Dermis microvascular lymphatic vessel endothelial cell (primary cell): ENCODE data around the gene ARHGEF6. TPM values are rescaled to one million over a fixed set of nuclear protein-coding genes. Genes with fewer than 3 reads are reported as not detected.

Source experiments
- DNase-seq, 2 donors: peaks; one replicate each; pipeline versions ENCODE4 v3.0.0 to v3.0.0-alpha.2; 2010; ENCODE audit warnings: low read depth in 2 of 2
- total RNA-seq: library from RNA; depleted of rRNA; stranded (reverse); fragments of >200 nt; gene quantifications from 2 replicates; pipeline ENCODE4 v1.2.1, GENCODE V29; 2014

ARHGEF6 gene
- total RNA-seq, 1 donor from 2014 or later = 8.9 TPM

DNA sequence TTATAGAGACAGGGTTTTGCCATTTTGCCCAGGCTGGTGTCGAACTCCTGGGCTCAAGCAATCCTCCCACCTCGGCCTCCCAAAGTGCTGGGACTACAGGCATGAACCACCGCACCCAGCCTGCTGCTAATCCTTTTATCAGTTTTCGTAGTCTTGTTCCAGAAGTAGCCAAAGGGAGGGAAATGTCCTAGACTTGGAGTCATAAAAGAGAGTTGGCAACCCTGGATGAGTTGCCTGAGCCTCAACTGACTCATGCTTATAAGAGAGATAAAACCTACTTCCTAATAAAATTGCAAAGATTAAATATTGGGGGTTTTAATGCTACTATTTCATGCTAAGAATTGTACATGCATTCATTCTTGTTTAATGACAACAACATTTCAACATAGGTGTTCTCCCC is 88.5 kb downstream of the ARHGEF6 start:
- no peak for DNase-seq

DNA sequence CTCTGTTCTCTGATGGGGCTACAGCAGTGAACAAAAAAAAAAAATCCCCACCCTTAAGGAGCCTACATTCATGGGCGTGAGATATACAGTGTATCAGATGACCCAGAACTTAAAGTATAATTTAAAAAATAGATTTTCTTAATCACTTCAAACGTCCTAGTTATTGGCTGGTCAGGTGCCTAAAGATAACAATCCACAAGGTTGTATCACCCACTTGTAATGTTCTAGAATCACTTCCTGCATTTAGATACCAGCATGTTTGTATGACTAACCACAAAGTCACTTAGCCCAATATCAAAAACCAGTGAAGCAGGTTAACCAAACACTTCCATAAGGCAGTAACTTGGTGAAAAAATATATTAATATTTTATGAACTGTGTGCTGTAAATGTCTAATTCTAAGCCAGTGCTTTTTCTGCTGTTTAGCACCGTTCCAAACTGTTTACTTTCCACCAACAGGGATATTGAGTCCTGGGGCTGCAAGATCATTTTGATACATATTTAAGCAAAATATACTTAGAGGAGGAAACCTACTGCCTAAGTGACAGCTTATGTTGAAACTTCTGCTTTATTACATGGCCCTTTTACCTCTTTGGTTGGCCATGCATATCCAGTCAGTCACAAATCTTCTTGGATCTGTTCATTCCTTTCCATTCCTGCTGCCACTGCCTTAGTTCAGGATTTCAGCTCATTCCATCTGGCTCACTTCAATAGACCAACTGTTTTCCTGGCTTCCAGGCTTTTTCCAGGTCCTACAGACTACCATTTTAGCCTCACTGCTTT is 89.5 kb downstream of the ARHGEF6 start:
- DNase-seq = no peak

DNA sequence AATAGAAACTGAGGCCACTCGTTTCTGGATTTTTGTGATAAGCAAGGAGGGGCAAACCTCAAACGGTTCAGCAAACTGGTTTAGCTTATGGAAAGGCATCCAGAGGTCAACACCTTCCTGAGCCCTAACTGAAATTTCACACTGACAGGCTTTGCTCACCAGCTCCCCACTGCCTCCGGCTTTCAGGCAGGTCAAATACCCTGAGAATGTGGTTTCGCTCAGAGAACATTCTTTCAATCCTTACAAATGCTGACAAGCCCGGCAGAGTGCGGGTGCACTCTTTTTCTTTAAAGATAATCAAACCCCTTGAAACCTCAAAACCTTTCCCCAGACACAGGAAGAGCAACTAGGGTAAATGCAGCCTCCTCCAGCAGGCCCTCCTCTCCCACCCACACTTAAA is 91.3 kb downstream of the ARHGEF6 start:
- no peak for DNase-seq

DNA sequence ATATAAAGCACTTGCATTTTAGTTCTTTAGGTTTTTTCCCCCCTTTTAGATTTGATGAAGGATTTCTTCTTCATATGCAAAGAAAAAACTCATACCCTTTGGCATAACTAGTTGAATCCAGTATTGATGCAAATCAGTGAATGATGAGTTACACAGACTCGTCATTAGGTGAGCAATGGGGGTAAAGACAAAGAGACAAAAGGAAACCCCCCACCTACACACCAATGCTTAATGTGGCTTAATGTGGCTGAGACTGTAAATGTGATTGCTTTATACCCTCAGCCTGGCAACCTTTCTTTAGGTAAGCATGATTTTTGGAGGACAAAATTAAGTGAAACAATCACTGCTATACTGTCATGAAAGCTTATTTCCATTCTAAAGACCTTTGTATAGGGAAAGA is 93.3 kb downstream of the ARHGEF6 start:
- no peak for DNase-seq

DNA sequence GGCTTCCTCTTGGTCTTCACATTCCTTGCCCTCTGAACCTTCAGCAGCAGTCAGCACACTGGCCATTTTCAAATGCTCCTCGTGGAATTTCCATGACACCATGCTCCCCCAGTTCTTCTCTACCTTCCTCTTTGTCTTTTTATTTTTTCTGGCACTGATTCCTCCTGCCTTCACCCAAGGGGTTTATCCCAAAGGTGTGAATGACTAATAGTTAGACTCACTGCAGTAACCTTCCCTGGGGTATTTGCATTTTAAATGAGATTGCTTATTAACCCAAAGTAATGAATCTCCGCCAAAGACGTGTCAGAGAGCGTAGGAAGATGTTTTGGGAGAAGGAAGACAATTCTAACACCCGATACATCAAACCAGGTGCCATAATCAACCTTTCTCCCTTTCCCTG is 96.6 kb downstream of the ARHGEF6 start:
- DNase-seq = no peak

DNA sequence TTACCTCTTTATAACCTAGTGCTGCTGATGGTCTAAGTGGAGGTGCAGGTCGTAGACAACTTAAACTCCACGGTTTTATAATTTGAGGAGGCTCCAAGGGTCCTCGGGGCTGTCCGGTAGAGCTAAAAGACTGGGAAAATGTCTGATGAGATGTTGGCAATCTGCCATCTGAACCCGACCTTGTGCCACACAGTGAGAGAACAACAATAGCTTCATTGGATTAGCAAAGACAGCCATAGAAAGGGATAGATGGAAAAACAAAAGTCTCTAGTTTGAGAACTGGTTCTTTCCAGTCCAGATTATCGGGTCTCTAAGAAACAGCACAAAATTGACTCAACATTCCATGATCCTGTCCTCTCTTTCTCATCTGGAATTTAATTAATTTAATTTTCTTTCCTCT is 101.2 kb downstream of the ARHGEF6 start:
- DNase-seq = peak in 1 of 2 donors; percentile 0

DNA sequence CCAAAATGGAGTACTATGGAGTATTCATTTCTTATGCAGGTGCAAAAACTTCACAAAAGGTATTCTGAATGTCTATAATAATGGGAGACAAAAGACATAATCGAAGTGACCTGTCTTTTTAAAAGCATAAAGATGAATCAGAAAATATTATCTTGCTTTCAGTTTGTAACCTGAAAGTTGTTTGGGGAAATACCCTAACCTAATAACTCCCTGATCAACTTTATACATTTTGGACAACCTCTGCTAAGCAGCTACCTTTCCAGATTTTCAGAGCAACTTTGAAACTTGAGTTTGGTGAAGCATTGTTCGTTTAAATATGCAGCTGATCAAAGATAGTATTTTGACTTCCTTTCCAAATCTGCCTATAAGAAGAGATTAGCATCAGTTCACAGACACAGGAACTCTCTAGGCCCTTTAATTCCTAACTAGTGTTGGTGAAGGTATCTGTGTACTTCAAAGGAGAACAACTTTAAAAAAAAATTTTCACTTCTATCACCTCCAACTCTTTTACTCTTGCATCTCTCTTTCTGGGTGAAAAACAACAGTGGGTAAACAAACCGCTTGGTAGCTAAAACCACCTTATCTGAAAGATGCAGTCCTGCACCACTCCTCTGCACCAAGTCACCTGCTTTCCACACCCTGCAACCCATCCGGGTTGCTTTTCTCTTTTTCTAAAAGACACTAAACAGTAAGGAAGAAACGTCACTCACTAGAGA is 106.3 kb downstream of the ARHGEF6 start:
- DNase-seq = no peak

DNA sequence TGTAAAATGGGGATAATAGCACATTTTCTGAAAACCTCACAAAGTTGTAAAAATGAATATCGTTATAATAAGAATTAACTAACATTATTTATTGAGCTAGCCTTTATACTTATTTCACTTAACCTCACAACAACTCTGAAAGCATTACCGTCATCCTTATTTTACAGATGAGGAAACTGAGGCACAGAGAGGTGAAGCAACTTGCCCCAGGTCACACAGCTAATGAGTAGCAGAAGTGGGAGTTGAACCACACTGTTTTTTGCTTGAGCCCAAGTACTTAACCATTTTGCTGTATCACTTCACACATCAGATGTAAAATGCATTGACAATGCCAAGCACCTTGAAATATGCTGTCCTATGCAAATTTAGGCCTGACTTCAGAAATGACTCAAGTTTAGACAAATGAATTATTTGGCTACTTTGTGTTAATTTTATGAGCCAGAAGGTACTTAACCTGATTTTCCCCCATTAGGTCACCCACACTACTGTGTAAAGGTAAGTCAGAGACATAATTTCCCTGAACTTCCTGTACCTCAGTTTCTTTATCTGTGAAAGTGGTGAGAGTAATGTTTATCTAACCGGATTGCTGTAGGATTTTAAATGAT is 109.6 kb downstream of the ARHGEF6 start:
- no peak for DNase-seq

DNA sequence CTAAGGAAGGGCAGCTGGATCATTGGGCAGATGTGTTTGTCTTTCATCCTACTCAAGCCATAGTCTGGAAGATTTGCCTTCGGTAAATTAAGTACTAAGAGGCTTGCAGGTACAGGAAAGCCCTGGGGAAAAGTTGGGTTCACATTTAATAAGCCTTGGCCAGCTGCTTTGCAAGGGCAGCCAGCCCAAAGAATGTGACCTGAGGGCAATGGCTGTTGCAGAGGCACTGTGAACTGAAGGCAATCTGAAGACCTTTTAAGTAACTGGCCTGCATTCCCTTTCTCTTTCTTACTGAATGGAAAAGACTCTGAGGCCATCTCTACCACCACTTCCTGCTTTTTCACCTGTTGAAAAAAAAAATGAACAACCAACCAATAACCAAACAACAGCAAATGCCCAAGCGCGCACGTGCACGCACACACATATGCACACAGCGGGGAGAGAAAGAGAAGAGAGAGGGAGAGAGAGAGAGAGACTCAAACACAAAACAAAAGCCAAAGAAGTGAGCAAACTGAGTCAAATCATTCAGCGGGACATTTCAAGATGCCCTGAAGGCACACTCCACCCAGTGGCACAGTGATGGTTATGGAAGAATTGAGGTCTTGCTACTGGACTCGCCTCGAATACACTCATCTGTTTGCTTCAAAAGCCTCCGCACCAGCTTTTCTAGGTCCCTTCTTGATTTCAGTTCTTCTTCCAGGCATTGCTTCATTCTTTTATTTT is 113.1 kb downstream of the ARHGEF6 start:
- no peak for DNase-seq

DNA sequence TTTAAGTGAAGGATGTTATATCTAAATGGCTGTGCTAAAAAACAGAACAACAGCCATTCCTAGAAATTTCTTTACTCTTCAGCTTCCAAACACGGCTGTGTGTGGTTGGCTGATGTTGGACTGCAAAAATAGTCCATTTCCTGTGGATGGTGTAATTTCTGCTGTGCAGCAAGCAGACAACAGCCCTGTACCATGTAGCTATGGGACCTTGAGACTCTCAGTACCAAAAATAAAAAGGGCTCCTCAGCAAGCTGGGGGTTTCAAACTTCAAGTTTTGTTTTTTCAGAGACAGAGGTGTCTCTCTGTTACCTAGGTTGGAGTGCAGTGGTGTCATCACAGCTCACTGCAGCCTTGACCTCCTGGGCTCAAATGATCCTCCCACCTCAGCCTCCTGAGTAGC is 114.6 kb downstream of the ARHGEF6 start:
- DNase-seq = no peak

DNA sequence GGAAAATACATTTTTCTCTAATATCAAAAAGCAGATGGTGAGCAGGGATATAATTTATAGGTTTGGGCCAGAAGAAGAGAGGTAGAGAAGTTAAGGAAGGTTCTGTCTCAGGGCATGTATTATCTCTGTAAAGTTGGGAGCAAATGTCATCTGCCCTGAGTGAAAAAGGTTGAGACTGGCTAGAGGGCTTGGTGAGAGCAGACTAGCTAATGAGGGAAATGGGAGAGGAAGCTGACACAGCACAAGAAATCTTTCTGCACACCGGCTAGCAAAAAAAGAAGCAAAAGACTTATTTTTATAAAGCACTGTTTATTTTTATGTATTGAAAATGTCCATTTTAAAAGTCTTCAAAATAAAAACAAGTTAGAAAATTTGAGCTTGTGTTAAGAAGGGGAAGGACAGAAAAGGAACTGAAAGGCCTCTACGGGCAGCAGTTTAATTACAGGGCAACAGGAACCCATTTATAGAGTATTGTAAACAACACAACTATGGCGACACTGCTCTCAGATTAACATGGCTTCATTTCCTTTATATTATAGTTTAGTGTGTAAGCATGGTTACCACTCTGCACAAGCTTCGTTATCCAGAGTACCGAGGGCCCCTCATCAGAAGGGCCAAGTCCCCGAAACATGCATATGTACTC is 115.4 kb downstream of the ARHGEF6 start:
- no peak for DNase-seq

DNA sequence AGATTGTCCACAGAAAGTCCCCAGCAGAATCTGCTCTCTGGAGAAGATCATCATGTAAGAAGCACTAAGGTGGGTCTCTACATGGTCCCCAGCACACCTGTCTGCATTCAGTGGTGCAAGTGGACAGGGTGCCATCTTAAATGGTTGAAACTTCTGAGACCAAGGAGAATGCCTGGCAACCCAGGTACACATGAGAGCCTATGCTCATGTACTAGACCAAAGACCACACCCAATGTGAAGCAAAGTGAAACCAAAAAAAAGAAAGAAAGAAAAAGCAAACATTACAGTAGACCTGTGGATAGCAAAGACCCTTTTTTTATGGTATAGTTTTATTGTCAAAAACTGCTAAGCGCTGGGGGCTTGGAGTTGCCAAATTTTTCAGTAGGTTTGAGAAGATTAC is 117.8 kb downstream of the ARHGEF6 start:
- no peak for DNase-seq

DNA sequence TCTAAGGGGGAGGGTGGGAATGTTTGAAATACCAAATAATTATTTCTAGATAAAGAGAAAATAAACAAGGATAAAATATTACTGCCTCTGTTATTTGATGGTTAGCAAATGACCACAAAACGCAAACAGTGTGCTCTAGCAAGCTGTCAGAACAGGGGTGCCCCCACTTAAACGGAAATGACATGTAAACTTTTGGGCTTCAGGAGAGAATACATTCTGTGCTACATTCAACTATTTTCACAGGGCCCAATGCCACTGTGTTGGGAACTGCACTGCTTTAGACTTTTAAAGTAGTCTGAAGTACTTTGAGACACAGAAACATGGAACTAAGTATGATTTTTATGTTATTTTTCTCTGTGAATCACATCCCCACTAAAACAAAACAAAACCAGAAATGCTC is 118.6 kb downstream of the ARHGEF6 start:
- DNase-seq = no peak

DNA sequence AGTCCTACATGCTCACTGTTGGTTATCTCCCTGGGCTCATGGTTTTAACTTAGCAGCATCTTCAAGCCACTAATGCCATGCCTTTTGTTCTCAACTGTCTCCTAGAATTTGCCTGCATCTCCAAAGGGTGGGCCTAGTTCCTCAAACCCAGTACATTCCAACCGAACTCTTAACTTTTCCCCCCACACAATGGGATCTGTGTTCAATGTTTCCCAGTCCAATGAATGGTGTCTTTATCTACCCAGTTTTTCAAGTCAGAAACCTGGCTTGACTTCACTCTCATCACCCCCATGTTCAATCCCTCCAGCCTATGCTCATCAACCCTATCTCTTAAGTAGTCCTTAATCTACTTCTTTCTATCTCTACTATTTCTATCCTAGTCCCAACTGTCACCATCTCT is 119.8 kb downstream of the ARHGEF6 start:
- no peak for DNase-seq

DNA sequence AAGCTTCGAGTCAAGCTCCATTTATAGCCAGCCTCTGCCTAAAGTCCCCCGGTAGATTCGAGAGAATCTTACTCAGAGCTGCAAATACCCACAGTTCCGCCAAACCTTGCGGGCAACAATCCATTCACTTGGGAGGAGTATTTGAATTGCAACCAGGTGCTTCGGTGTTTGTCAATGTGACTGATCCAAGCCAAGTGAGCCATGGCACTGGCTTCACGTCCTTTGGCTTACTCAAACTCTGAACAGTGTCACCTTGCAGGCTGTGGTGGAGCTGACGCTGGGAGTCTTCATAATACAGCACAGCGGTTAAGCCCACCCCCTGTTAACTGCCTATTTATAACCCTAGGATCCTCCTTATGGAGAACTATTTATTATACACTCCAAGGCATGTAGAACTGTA is 121.6 kb downstream of the ARHGEF6 start:
- no peak for DNase-seq

DNA sequence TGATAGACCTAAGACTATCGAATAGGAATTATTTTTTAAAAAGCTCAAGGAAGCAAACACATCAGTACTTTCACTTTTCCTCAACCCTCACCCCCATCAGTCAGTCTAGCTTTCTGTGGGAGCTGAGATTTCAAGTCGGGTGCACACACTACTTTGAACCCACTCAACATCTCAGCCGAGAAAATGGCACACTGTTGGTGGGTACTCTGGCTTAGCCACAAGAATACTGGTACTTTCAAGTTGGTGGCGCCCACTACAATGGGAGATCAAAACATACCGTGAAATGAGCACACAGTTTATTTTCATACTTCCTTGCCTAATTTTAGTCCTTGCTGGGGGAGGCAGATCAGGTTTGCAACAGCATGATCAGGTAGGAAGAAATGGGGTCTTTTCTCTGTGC is 122.6 kb downstream of the ARHGEF6 start:
- no peak for DNase-seq

DNA sequence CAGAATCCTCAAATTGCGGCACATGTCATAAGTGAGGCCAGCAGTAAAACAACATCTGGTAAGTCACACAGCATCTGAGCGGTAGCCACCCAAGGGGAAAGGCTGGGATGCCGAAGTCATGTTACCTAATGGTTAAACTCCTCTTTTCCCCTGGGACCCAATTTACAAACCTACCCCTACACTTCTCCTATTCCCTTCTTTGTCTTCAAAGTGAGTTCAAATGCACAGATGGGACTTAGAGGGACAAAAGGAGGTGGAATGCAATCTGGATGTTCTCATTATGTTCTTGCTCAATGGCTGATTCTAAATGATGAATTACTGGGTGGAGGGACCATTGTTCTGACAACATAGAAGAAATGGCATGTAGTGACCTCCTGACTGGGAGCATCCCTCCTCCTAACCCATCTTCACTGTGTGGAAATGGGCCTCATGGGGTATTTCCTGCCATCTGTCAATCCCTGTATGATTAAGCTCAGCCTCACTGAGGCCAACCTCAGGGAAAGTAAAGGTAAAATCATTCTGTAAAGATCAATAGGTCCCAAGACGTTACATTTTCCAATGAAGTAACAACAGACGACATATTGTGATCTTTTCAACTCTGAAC is 124.3 kb downstream of the ARHGEF6 start:
- no peak for DNase-seq

DNA sequence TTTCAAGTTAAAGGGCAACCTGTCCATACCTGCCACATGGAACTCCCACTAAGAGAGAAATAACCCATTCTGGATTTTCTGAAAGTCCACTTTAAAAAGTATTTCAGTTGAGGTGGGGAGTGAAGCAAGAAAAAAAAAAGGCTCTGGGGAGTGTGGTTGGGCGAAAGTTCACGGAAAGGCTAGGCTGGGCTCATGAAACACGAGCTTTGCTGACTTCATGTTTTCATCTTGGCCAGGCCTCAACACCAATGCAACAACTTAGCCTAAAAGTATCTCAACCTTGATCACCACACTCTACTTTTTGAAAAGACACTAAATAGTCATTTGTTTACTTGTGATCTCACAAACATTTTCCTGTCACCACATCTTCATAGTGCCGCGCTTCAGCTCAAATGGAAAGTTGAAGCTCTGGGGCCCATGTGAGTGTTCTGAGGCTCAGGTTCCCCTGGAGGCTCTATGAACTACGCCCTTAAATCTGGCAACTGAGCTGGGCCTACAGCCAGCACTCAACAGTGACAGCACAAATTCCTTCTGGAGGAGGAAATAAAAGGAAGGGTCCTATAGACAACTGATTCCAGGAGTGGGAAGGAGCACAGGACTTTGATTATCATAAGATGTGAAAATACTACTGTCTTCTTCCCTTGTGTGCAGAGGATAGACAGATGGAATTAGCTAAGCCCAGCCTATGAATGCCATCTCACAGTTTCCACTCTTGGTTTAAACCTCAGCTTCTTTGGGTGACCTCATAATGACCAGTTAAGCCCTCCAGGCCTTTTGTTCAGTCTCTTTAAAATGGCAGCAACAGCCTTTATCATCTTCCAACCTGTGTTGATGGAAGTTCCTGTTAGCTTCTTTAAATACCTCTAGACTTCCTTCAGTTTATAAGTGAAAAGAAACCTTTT is 127.7 kb downstream of the ARHGEF6 start:
- no peak for DNase-seq

DNA sequence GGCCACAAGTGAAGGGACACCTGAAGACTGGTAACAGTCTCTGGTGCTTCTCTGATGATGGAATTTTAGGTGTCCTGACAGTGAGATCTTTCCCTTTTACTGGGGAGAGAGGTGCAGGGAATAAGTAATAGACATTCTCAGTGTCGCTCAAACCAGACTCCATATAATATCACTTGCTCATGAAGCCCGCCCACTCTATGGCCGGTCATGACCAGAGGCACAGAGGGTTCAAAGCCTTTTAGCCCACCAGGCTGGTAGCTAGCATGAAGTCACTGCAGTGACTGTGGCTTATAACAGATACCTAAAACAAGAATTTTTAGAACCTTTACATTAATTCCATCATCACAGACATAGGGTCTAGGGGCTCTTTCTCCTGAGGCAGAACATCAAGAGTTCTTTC is 129.9 kb downstream of the ARHGEF6 start:
- DNase-seq = no peak

DNA sequence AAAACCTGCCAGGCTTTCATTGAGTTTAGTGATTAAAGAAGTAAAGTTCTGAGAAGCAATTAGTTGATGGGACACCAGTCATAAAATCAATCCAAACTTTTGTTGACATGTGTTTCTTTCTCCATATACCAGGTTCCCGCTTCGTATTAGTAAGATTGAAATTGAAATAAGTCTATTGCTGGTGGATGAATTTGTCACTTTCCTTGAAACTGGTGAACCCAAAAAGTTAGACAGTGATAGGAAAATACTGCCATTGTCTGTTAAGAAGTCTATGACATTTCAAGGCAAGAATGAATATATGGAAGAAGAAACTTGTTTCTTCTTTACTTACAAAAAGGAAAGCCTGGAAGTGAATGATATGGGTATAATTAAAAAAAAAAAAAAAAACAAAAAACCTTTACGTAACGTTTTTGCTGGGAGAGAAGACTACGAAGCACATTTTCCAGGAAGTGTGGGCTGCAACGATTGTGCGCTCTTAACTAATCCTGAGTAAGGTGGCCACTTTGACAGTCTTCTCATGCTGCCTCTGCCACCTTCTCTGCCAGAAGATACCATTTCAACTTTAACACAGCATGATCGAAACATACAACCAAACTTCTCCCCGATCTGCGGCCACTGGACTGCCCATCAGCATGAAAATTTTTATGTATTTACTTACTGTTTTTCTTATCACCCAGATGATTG is 132.9 kb downstream of the ARHGEF6 start, which contains the start of gene CD40LG:
CD40LG (plus strand) TSS at position 482 of the 684 bp plus-strand sequence; CDS start at position 573, 91 bp downstream.
- DNase-seq = no peak
